ENCODE results near the gene GRK3.
"Not testable (repeated sequence)": the region's sequence is repeated elsewhere in the genome, so short reads cannot be mapped to it uniquely, and the experiment has no call there.

Gene GRK3

DNA sequence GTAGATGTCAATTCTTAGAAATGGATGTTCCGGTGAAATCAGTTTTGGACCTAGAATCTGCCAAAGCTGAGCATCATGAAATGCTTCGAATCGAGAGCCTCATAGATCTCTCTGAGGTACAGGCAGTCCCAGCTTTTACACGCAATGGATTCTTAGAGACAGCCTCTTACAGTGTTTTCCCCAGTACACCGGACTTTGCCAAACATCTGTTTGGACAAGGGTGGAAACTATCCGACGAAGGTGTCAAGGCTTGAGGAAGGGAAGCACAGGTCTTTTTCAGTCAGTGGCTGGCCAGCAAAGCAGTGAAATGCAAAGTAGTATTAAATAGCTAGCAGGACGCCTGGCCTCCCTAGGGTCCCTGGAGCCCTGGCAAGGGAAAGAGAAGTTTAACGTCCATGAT is 4.9 kb downstream of the GRK3 start:
- DNase-seq (ENCODE audit: low read depth, low spot score): no peak
- H3K4me3 ChIP-seq (ENCODE audit: low read length): no peak overlapping the region

DNA sequence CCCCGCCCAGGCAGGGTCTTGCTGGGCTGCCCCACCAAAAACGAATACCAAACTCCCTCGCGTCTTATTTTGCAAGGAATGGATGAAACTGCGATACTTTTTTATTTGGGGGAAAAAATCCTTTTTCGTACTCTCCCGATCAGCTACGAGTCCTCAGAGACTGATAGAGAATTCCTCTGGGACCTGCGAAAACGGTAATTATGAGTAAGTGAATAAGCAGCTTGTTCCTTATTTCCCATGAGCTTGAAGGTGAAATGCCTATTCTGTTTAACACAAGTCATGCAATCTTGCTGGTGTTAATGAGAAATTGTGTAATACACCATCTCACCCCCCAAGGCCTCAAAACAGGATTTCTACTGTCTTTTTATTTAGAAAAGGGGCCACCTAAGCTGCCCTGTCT is 5.5 kb downstream of the GRK3 start:
- no peak for DNase-seq (ENCODE audit: low read depth, low spot score)
- H3K4me3 ChIP-seq (ENCODE audit: low read length): no peak overlapping the region

DNA sequence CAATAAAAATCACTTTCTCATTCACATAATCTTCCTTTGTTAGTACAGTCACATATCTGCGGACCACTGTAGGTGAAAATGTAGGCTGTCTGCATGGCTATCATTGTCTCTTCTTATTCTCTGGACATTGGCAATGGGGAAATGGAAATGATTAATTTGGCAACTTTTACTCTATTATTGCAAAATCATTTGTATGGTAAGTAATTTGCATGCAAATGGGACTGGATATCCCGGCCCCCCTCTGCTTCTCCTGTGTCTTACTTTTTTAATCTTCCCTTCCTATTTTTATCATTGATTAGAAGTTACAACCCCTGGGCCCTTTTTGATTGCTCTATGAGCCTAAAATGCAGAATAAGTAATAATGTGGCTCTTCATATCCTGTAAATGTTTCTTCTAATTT is 6.0 kb downstream of the GRK3 start:
- DNase-seq (ENCODE audit: low read depth, low spot score): no peak
- no peak overlapping the region for H3K4me3 ChIP-seq (ENCODE audit: low read length)

DNA sequence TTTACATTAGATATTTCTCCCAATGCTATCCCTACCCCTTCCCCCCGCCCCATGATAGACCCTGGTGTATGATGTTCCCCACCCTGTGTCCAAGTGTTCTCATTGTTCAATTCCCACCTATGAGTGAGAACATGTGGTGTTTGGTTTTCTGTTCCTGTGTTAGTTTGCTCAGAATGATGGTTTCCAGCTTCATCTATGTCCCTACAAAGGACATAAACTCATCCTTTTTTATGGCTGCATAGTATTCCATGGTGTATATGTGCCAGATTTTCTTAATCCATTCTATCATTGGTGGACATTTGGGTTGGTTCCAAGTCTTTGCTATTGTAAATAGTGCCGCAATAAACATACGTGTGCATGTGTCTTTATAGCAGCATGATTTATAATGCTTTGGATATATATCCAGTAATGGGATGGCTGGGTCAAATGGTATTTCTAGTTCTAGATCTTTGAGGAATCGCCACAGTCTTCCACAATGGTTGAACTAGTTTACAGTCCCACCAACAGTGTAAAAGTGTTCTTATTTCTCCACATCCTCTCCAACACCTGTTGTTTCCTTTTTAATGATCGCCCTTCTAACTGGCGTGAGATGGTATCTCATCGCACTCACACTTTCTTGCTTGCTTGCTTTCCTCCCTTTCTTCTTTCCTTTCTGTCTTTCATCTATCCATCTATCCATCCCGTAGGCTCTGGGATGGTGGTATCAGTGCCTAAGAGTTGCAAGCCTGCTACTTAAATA is 7.7 kb downstream of the GRK3 start:
- H3K4me3 ChIP-seq (ENCODE audit: low read length): not testable (repeated sequence)

DNA sequence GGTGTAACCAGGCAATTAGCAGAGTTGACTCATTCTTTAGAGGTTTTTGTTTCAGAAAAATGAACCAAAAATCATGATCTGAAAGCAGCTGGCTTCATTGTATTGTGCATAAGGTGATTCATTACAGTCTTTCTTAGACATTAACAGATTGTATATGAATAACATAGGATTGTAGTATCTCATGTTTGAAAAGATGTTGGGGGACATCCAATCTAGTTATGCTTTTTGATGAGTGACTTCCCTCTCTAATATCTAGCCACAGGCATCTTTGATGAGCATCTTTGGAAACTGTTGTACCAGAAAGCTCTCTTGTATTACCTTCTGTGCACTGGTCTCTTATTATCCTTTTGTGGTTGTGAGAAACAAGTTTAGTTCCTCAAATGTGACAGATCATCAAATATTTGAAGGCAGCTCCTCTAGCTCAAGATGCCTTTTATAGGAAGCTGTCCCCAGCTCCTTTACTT is 8.3 kb downstream of the GRK3 start:
- no peak overlapping the region for H3K4me3 ChIP-seq (ENCODE audit: low read length)
- DNase-seq (ENCODE audit: low read depth, low spot score): no peak

More for the DNA sequence above, 7.7 kb downstream of the GRK3 start:
- DNase-seq (ENCODE audit: low read depth, low spot score): peak; percentile 54

DNA sequence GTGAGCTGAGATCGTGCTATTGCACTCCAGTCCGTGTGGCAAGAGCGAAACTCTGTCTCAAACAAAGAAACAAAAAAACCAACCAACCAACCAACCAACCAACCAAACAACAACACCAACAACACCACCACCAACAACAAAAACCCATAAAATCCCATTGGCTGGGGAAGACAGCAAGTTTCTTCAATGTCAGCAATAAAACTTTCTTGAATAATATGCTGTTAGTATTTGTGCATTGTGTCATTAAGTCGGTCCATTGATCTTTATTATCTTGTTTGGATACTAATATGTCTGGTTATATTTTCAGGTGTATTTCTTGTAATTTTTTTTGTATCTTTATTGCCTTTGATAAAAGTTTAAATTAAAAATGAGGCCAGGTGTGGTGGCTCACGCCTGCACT is 9.4 kb downstream of the GRK3 start:
- H3K4me3 ChIP-seq (ENCODE audit: low read length): no peak overlapping the region
- no peak for DNase-seq (ENCODE audit: low read depth, low spot score)

DNA sequence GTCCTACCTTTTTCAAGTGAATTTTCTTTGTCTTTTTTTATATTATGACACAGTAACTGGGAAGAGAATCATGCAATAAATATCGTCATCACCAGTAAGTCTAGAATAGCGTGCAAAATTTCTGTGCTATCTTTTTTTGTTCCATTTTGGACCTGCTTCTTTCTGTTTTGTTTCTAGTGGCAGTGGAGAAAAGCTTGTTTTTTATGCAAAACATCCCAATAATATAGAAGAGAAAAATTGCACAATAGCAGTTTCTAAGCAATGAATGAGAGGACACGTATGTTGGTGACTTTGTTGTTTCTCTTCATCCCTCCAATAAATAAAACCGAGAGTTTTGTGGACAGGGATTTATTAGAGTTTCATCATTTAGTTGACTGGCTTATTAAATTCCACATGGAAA is 10.3 kb downstream of the GRK3 start:
- DNase-seq (ENCODE audit: low read depth, low spot score): no peak
- H3K4me3 ChIP-seq (ENCODE audit: low read length): no peak overlapping the region

DNA sequence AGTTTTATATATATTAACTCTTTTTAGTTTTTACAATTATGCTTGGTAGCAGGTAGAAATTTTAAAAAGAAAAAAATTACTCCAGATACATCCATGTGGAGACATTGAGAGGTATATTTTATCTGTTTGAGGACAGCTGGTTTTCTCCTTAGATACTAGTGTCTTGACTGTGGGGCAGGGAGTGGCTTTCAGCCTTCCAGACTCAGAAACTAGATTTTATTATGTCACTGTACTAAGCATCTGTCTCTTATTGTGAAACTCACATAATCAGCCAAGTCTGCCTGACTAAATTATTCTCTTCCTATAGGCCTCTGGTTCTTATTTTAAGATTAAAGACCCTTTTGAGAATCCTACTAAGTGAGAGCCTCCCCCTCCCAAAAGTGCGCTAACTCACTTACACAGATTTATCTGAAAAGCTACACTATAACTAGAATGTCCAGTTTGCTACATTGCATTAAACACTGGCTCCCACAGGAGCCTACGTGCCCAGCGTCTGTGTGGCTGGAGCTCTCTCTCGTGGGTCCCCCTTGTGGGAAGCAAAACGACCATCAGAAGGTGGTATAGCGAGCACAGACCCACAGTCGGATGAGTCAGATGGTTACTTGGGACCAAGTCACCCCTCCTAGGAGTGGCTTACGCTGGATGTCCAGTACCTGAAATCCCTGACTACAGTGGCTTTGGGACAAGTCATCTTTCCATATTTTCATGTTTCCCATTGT is 11.4 kb downstream of the GRK3 start:
- DNase-seq (ENCODE audit: low read depth, low spot score); H3K4me3 ChIP-seq (ENCODE audit: low read length): not testable (repeated sequence)

DNA sequence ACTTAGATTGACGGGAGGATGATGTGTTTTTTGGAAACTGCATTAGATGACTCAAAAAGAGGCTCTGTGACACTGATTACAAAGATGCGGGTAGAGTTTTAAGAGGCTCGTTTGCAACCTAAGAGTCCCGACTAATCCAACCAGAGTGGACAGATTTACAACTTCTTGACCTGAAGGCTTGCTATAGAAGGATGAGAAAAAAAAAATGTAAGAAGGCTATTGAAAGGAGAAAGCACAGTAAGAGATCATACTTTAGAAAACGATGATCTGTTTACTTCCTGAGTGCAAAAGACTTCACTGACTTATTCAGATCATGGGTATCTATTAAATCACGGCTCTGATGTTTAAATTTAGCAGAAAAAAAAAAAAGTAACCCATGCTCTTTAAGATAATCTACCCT is 17.0 kb downstream of the GRK3 start:
- not testable (repeated sequence) for DNase-seq (ENCODE audit: low read depth, low spot score); H3K4me3 ChIP-seq (ENCODE audit: low read length)

DNA sequence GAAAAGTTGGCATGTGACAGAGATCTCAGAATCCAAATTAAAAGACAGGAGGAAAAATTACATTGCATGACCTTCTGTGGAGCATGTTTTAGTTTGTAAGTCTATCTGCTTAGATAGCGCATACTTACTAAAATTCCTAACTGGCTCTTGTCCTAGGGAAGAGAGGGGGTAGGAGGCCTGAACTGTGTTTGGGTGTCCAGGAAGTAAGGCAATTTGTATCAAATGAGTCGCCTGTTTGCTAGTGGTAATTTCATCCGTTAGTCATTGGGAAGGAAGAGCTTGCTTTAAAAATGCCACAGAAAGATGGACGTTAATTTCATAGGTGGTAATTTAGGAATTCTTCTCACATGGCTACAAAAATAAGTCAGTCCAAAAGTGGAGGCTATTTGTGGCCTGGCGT is 18.5 kb downstream of the GRK3 start:
- H3K4me3 ChIP-seq (ENCODE audit: low read length): no peak overlapping the region
- DNase-seq (ENCODE audit: low read depth, low spot score): no peak

DNA sequence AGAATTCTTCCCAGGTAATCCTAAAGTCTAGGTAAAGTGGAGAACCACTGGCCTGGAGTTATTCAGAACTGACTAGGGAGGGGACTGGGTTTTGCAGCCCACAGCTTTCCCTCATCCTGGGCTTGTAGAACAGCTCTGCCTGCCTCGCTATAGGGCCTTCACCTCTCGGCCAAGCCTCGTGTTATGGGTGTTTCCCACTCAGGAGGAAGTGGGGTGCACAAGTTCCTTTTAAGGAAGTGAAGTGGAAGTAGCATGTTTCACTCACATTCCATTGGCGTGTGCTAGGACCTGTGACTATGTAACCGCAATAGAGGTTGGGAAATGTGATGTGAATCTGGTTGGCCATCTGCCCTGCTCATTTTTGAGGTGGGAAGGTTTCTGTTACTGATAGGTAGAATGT is 20.5 kb downstream of the GRK3 start:
- H3K4me3 ChIP-seq (ENCODE audit: low read length); DNase-seq (ENCODE audit: low read depth, low spot score): not testable (repeated sequence)

DNA sequence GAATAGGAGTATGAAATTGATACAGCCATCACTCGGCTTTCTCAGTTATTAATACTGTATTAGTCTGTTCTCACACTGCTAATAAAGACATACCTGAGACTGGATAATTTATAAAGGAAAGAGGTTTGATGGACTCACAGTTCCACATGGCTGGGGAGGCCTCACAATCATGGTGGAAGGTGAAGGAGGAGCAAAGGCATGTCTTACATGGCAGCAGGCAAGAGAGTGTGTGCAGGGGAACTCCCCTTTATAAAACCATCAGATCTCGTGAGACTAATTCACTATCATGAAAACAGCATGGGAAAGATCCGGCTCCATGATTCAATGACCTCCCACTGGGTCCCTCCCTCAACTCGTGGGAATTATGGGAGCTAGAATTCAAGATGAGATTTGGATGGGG is 25.2 kb downstream of the GRK3 start:
- not testable (repeated sequence) for H3K4me3 ChIP-seq (ENCODE audit: low read length); DNase-seq (ENCODE audit: low read depth, low spot score)

DNA sequence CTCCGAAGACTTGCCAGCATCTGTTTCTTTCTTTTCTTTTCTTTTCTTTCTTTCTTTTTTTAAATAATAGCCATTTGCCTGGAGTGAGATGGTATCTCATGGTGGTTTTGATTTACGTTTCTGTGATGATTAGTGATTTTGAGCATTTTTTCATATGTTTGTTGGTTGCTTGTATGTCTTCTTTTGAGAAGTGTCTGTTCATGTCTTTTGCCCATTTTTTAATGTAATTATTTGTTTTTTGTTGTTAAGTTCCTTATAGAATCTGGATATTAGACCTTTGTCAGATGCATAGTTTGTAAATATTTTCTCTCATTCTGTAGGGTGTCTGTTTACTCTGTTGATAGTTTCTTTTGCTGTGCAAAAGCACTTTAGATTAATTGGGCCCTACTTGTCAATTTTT is 28.8 kb downstream of the GRK3 start:
- not testable (repeated sequence) for H3K4me3 ChIP-seq (ENCODE audit: low read length); DNase-seq (ENCODE audit: low read depth, low spot score)

DNA sequence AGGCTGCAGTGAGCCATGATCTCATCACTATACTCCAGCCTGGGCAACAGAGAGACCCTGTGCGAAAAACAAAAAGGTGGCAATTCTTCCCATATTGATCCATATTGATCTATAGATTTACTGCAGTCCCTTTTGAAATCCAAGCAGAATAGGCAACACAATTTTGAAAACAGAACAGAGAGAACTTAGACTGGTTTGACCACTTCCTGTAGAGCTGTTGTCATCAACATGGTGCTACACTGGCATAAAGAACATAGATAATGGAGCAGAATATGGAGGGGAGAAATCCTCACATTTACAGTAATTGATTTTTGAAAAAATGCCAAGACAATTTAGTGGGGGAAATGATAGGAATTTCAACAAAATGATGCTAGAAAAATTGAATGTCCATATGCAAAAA is 34.1 kb downstream of the GRK3 start:
- DNase-seq (ENCODE audit: low read depth, low spot score): peak; percentile 51
- no peak overlapping the region for H3K4me3 ChIP-seq (ENCODE audit: low read length)

DNA sequence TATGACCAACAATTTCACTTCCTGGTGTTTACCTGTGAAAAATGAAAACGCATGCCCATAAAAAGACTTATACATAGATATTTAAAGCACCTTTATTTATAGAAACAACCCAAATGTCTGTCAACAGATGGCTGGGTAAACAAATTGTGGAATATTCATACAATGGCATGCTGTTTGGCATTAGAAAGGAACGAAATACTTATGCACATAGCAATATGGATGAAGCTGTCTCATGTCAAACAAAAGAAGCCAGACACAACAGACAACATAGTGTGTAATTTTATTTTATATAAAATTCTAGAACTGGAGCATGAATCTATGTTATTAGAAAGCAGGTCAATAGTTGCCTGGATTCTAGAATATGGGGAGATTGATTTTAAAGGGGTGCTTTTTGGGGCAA is 38.0 kb downstream of the GRK3 start:
- no peak overlapping the region for H3K4me3 ChIP-seq (ENCODE audit: low read length)
- no peak for DNase-seq (ENCODE audit: low read depth, low spot score)

DNA sequence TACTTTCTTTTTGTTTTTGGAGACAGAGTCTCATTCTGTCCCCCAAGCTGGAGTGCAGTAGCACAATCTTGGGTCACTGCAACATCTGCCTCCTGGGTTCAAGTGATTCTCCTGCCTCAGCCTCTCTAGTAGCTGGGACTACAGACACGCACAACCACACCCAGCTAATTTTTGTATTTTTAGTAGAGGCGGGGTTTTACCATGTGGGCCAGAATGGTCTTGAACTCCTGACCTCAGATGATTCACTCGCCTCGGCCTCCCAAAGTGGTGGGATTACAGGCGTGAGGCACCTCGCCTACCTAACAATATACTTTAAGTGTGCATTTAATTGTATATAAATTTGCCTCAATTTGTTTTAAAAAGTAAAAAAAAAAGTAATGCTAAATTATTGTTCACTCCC is 38.4 kb downstream of the GRK3 start:
- DNase-seq (ENCODE audit: low read depth, low spot score): no peak
- H3K4me3 ChIP-seq (ENCODE audit: low read length): no peak overlapping the region

DNA sequence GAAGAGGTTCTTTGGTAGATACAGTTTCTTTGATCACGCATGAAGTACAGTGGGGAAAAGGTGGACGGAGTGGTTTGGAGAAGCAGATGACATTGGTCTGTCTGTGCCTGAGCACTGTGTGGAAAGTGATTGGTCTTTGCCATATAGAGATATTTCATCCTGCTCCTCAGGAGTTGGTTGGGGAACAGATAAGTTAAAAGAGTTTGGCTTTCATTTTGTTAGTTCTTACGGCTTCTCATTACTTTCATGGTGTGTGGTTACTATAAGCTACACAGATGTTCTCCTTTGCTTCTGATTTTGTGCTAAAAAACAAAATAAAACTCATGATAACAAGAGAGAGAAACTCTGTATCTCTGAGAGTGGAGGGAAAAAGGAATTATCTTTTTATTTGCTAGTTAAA is 40.7 kb downstream of the GRK3 start:
- H3K4me3 ChIP-seq (ENCODE audit: low read length): peak overlapping the region; percentile 19
- peak; percentile 67 for DNase-seq (ENCODE audit: low read depth, low spot score)

DNA sequence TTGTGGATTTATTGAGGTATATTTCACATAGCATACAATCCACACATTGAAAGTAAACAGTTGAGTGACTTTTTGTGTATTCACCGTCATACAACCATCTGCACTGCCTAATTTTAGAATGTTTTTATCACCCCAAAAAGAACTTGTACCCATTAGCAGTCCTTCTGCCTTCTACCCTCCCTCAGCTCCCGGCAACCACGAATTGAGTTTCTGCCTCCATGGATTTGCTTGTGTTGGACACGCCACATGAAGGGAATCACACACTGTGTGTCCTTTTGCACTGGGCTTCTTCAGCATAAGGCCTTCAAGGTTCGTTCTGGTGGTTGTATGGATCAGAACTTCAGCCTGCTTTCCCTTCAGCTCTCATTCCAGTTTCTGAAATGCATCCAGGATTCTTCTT is 41.1 kb downstream of the GRK3 start:
- DNase-seq (ENCODE audit: low read depth, low spot score); H3K4me3 ChIP-seq (ENCODE audit: low read length): not testable (repeated sequence)

DNA sequence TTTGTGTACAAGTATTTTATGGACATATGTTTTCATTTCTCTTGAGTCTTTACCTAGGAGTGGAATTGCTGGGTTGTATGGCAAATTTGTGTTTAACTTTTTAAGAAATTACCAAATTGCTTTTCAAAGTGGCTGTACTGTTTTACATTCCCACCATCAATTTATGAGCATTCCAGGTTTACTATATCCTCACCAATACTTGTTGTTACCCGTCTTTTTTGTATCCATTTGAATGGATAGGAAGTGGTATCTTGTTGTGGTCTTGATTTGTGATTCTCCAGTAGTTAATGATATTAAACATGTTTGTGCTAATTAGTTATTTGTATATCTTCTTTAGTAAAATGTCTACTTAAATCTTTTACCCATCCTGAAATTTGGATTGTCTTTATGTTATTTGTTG is 46.8 kb downstream of the GRK3 start:
- H3K4me3 ChIP-seq (ENCODE audit: low read length); DNase-seq (ENCODE audit: low read depth, low spot score): not testable (repeated sequence)

DNA sequence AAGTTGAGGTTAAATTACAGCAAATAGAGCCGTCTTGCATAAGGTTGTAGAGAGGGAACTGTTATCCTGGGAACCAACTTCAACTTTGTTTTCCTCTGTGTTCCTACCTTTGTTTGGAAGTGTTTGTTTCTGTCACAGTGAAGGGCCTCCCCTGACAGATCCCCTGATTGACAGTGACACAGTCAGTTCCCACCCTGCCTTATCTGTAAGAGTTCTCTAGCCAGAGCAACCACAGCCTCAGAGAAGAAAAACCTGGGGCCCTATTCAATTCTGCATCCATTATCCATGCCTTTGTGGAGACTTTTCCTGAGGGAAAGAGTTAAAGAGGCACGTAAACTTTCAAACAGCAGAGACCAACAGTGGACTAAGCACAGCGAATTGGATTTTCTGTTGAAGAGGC is 48.7 kb downstream of the GRK3 start:
- DNase-seq (ENCODE audit: low read depth, low spot score): not testable (repeated sequence)

DNA sequence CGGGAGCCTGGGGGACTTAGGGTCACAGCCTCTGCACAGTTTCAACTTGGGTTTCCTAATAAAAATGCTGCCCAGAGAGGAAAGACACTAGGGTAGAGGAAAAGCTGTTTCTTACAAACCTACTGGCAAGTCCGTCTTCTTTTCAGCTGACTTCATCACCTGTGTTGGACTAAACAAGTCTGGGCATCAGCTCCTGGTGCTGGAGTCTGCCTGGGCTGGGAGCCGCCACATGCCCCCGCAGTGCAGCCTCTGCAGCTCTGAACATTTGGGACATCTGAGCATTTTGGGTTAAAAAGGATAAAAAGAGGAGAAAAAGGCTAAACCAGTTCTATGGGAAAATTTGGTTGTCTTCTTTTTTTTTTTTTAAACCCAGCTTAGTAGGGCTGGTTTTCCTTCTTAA is 49.1 kb downstream of the GRK3 start:
- not testable (repeated sequence) for H3K4me3 ChIP-seq (ENCODE audit: low read length)

More for the DNA sequence above, 48.7 kb downstream of the GRK3 start:
- H3K4me3 ChIP-seq (ENCODE audit: low read length): not testable (repeated sequence)

More for the DNA sequence above, 49.1 kb downstream of the GRK3 start:
- not testable (repeated sequence) for DNase-seq (ENCODE audit: low read depth, low spot score)
